HG03354 (cell line): ENCODE measurements around the gene CALN1.
A peak's percentile ranks its signal among the peaks of the same experiment; 100 is the strongest.
"Not testable (repeated sequence)": the region's sequence is repeated elsewhere in the genome, so short reads cannot be mapped to it uniquely, and the experiment has no call there.

Experiments
- ATAC-seq: cut with Tn5 transposase; IDR thresholded peaks from one replicate; pipeline ENCODE4 v1.9.1; 2021; ENCODE audit warnings: mild to moderate bottlenecking; ENCODE audit not compliant: unreplicated experiment, poor library complexity, severe bottlenecking

Gene CALN1

DNA sequence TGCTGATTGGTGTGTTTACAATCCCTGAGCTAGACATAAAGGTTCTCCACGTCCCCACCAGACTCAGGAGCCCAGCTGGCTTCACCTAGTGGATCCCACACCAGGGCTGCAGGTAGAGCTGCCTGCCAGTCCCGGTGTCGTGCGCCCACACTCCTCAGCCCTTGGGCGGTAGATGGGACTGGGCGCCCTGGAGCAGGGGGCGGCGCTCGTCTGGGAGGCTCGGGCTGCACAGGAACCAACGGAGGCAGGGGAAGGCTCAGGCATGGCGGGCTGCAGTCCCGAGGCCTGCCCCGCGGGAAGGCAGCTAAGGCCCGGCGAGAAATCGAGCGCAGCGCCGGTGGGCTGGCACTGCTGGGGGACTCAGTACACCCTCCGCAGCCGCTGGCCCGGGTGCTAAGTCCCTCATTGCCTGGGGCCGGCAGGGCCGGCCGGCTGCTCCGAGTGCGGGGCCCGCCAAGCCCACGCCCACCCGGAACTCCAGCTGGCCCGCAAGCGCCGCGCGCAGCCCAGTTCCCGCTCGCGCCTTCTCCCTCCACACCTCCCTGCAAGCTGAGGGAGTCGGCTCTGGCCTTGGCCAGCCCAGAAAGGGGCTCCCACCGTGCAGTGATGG, 674.1 kb downstream of the CALN1 start:
- ATAC-seq, result not testable (repeated sequence)

DNA sequence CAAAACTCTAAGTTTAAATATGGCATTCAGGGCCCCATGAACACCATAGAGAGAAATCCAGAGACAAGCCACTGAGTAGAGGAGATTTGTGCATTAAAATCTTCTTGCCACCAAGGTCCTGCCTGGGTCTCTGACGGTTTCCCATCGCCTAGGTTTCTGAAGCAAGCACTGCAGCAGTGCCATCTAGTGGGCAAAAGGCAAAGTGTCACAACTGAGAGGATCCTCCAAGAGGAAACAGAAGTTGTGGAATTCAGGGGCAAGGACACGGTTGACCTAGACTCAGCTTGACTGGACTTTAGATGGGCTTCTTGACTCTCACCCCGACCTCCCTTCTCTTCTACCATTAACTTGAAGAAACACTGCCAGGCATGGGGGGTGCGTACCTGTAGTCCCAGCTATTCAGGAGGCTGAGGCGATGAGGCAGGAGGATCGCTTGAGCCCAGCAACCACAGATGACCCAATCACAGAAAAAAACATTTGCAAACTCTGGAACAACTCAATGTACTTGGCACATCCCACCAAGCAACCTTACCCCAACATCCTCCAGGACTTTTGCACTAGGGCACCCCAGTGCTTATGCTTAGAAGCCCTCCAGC, 676.1 kb downstream of the CALN1 start:
- ATAC-seq, result no peak

- ATAC-seq, result peak; percentile 74
Observed at GRCh38 chr7:71733107-71733870, 678.8 kb downstream of the CALN1 start.

DNA sequence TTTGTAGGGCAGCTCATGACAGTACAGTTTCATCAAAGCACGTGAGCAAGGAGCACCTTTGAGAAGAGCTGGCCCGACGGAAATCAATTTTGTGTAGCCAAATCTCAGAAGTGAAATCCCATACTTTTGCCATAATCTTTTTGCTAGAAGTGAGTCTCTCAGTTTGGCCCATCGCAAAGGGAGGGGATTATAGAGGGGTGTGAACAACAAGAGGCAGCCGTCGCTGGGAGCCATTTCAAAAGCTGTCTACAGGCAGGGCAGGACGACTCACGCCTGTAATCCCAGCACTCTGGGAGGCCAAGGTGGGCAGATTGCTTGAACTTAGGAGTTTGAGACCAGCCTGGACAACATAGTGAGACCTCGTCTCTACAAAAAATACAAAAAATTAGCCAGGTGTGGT, 680.4 kb downstream of the CALN1 start:
- no peak for ATAC-seq
